Erythroblast (primary cell): ENCODE results near the gene TENM4.

ENCODE experiments used
- DNase-seq, 2 experiments: peaks; one replicate each; lab custom pipeline; 2025; lab: John Stamatoyannopoulos, UW
- GATA1 ChIP-seq: IDR thresholded peaks from 2 replicates; pipeline ENCODE4 v1.6.1; 2011; ENCODE audit warnings: low read depth, mild to moderate bottlenecking, control low read depth, low read length, moderate library complexity
- POLR2A ChIP-seq: IDR thresholded peaks from 2 replicates; pipeline ENCODE4 v1.6.1; 2011; ENCODE audit warnings: mild to moderate bottlenecking, low read length

TENM4 gene

GRCh38 chr11:78725200-78725599 lies 715.6 kb downstream of the TENM4 start:
- DNase-seq: no peak
- TF ChIP-seq POLR2A (no peak), GATA1 (no peak)

- no peak for TF ChIP-seq POLR2A
- TF ChIP-seq GATA1: no peak
- DNase-seq: no peak
Measured at GRCh38 chr11:78722786-78723185, 718.0 kb downstream of the TENM4 start.

GRCh38 chr11:78720281-78720989 lies 720.4 kb downstream of the TENM4 start:
- TF ChIP-seq GATA1 (no peak), POLR2A (no peak)
- DNase-seq: no peak

GRCh38 chr11:78717041-78717440 lies 723.8 kb downstream of the TENM4 start:
- no peak for DNase-seq
- TF ChIP-seq POLR2A (no peak), GATA1 (no peak)

- DNase-seq: peak; percentile 69 to 73
- TF ChIP-seq GATA1: no peak
- TF ChIP-seq POLR2A: no peak
Measured at GRCh38 chr11:78715639-78716311, 725.1 kb downstream of the TENM4 start.

- DNase-seq: no peak
- TF ChIP-seq GATA1: no peak
- TF ChIP-seq POLR2A: no peak
Measured at GRCh38 chr11:78714539-78714938, 726.3 kb downstream of the TENM4 start.

GRCh38 chr11:78711735-78712134 lies 729.1 kb downstream of the TENM4 start:
- no peak for TF ChIP-seq POLR2A
- no peak for TF ChIP-seq GATA1
- no peak for DNase-seq

- no peak for TF ChIP-seq GATA1
- TF ChIP-seq POLR2A: no peak
- no peak for DNase-seq
Measured at GRCh38 chr11:78710417-78710816, 730.4 kb downstream of the TENM4 start.

- no peak for DNase-seq
- no peak for TF ChIP-seq GATA1
- no peak for TF ChIP-seq POLR2A
Measured at GRCh38 chr11:78708388-78708787, 732.4 kb downstream of the TENM4 start.

GRCh38 chr11:78706551-78706950 lies 734.3 kb downstream of the TENM4 start:
- no peak for DNase-seq
- TF ChIP-seq POLR2A (no peak), GATA1 (no peak)

- DNase-seq: no peak
- TF ChIP-seq GATA1 (no peak), POLR2A (no peak)
Measured at GRCh38 chr11:78704811-78705210, 736.0 kb downstream of the TENM4 start.

- no peak for DNase-seq
- TF ChIP-seq GATA1: no peak
Measured at GRCh38 chr11:78699609-78700135, 741.2 kb downstream of the TENM4 start.

GRCh38 chr11:78698612-78699011 lies 742.2 kb downstream of the TENM4 start:
- no peak for DNase-seq
- TF ChIP-seq POLR2A: no peak
- TF ChIP-seq GATA1: no peak

GRCh38 chr11:78696177-78696576 lies 744.7 kb downstream of the TENM4 start:
- TF ChIP-seq GATA1 (no peak), POLR2A (no peak)

GRCh38 chr11:78694152-78694551 lies 746.7 kb downstream of the TENM4 start:
- no peak for TF ChIP-seq POLR2A
- DNase-seq: no peak

More at GRCh38 chr11:78696177-78696576, 744.7 kb downstream of the TENM4 start:
- no peak for DNase-seq
